ENCODE data around the gene CACNG6.
A peak's percentile ranks its signal among the peaks of the same experiment; 100 is the strongest.

Gene CACNG6

GRCh38 chr19:54029301-54029700 lies 37.9 kb downstream of the CACNG6 start:
- H3K4me2 ChIP-seq (ENCODE audit: low read length) = no peak overlapping the region
- no peak overlapping the region for H3K23ac ChIP-seq (ENCODE audit: low read length)
- no peak overlapping the region for H3K18ac ChIP-seq (ENCODE audit: low read length)
- no peak overlapping the region for H4K12ac ChIP-seq (ENCODE audit: low read depth, low read length)
- H3K14ac ChIP-seq (ENCODE audit: low read length) = no peak overlapping the region
- no peak overlapping the region for H2BK5ac ChIP-seq (ENCODE audit: low read depth, low read length, poor library complexity)
- no peak overlapping the region for H3K4ac ChIP-seq (ENCODE audit: low read depth, low read length)
- DNase-seq = no peak
- no peak overlapping the region for H4K91ac ChIP-seq (ENCODE audit: low read depth, low read length)
- no peaks in the 10 kb centered on the region for H3K27me3 ChIP-seq (ENCODE audit: insufficient read depth, low read length)
- H3K27ac ChIP-seq (ENCODE audit: low read depth, low read length) = no peak overlapping the region
- WGBS (ENCODE audit: extremely low coverage, insufficient coverage, insufficient read length) = no CpG with 5 or more reads among the region's 3 CpGs
- H2AK5ac ChIP-seq (ENCODE audit: low read length) = no peak overlapping the region
- H2BK12ac ChIP-seq (ENCODE audit: low read length) = no peak overlapping the region
- no peaks in the 10 kb centered on the region for H3K9me3 ChIP-seq (ENCODE audit: insufficient read depth, low read depth, low read length)
- no peaks in the 10 kb centered on the region for H3K79me1 ChIP-seq (ENCODE audit: low read length)
- no peaks in the 10 kb centered on the region for H3K4me1 ChIP-seq (ENCODE audit: control insufficient read depth in 1 of 2, insufficient read depth in 2 of 2, low read length in 2 of 2)
- H4K8ac ChIP-seq (ENCODE audit: low read depth, low read length) = no peak overlapping the region
- H3K79me2 ChIP-seq (ENCODE audit: control insufficient read depth, insufficient read depth, low read length, poor library complexity) = no peaks in the 10 kb centered on the region
- H3K9ac ChIP-seq (ENCODE audit: low read length) = no peak overlapping the region
- no peak overlapping the region for H2AFZ ChIP-seq (ENCODE audit: insufficient read depth, low read length, poor library complexity)
- H3K36me3 ChIP-seq (ENCODE audit: control insufficient read depth in 1 of 2, insufficient read depth in 2 of 2, low read length in 2 of 2) = no peaks in the 10 kb centered on the region
- no peak overlapping the region for H2BK120ac ChIP-seq (ENCODE audit: insufficient read depth, low read length, poor library complexity)
- no peak overlapping the region for H3K4me3 ChIP-seq (ENCODE audit: low read depth, low read length)

- Histone ChIP-seq H4K12ac (ENCODE audit: low read depth, low read length) (no peak overlapping the region), H4K91ac (ENCODE audit: low read depth, low read length) (no peak overlapping the region), H3K36me3 (ENCODE audit: control insufficient read depth in 1 of 2, insufficient read depth in 2 of 2, low read length in 2 of 2) (no peaks in the 10 kb centered on the region), H3K27me3 (ENCODE audit: insufficient read depth, low read length) (no peaks in the 10 kb centered on the region), H3K4me3 (ENCODE audit: low read depth, low read length) (no peak overlapping the region), H3K9ac (ENCODE audit: low read length) (no peak overlapping the region), H3K9me3 (ENCODE audit: insufficient read depth, low read depth, low read length) (no peaks in the 10 kb centered on the region), H3K18ac (ENCODE audit: low read length) (no peak overlapping the region), H2BK12ac (ENCODE audit: low read length) (no peak overlapping the region), H3K79me1 (ENCODE audit: low read length) (no peaks in the 10 kb centered on the region), H3K79me2 (ENCODE audit: control insufficient read depth, insufficient read depth, low read length, poor library complexity) (no peaks in the 10 kb centered on the region), H2BK120ac (ENCODE audit: insufficient read depth, low read length, poor library complexity) (no peak overlapping the region), H2AK5ac (ENCODE audit: low read length) (no peak overlapping the region), H3K4me2 (ENCODE audit: low read length) (no peak overlapping the region), H2BK5ac (ENCODE audit: low read depth, low read length, poor library complexity) (no peak overlapping the region), H4K8ac (ENCODE audit: low read depth, low read length) (no peak overlapping the region), H3K23ac (ENCODE audit: low read length) (no peak overlapping the region), H3K4me1 (ENCODE audit: control insufficient read depth in 1 of 2, insufficient read depth in 2 of 2, low read length in 2 of 2) (no peaks in the 10 kb centered on the region), H3K14ac (ENCODE audit: low read length) (no peak overlapping the region), H3K4ac (ENCODE audit: low read depth, low read length) (no peak overlapping the region), H3K27ac (ENCODE audit: low read depth, low read length) (no peak overlapping the region), H2AFZ (ENCODE audit: insufficient read depth, low read length, poor library complexity) (no peak overlapping the region)
- no CpG with 5 or more reads among the region's 9 CpGs for WGBS (ENCODE audit: extremely low coverage, insufficient coverage, insufficient read length)
- peak; percentile 61 to 84 for DNase-seq
These were observed 38.6 kb downstream of the CACNG6 start for GRCh38 chr19:54029930-54030490.

- Histone ChIP-seq H3K4me2 (ENCODE audit: low read length) (no peak overlapping the region), H3K18ac (ENCODE audit: low read length) (no peak overlapping the region), H3K9ac (ENCODE audit: low read length) (no peak overlapping the region), H2AK5ac (ENCODE audit: low read length) (no peak overlapping the region), H2AFZ (ENCODE audit: insufficient read depth, low read length, poor library complexity) (no peak overlapping the region), H3K79me2 (ENCODE audit: control insufficient read depth, insufficient read depth, low read length, poor library complexity) (no peaks in the 10 kb centered on the region), H3K27ac (ENCODE audit: low read depth, low read length) (no peak overlapping the region), H3K36me3 (ENCODE audit: control insufficient read depth in 1 of 2, insufficient read depth in 2 of 2, low read length in 2 of 2) (no peaks in the 10 kb centered on the region), H3K23ac (ENCODE audit: low read length) (no peak overlapping the region), H3K4ac (ENCODE audit: low read depth, low read length) (no peak overlapping the region), H4K91ac (ENCODE audit: low read depth, low read length) (no peak overlapping the region), H4K12ac (ENCODE audit: low read depth, low read length) (no peak overlapping the region), H2BK5ac (ENCODE audit: low read depth, low read length, poor library complexity) (no peak overlapping the region), H2BK120ac (ENCODE audit: insufficient read depth, low read length, poor library complexity) (no peak overlapping the region), H3K79me1 (ENCODE audit: low read length) (no peaks in the 10 kb centered on the region), H3K14ac (ENCODE audit: low read length) (no peak overlapping the region), H3K4me1 (ENCODE audit: control insufficient read depth in 1 of 2, insufficient read depth in 2 of 2, low read length in 2 of 2) (peaks cover 0 to 2% of the 10 kb centered on the region in 2 experiments), H3K27me3 (ENCODE audit: insufficient read depth, low read length) (no peaks in the 10 kb centered on the region), H3K4me3 (ENCODE audit: low read depth, low read length) (no peak overlapping the region), H2BK12ac (ENCODE audit: low read length) (no peak overlapping the region), H4K8ac (ENCODE audit: low read depth, low read length) (no peak overlapping the region), H3K9me3 (ENCODE audit: insufficient read depth, low read depth, low read length) (no peaks in the 10 kb centered on the region)
- WGBS (ENCODE audit: extremely low coverage, insufficient coverage, insufficient read length) = no CpG with 5 or more reads among the region's 13 CpGs
- no peak for DNase-seq
These were observed 39.6 kb downstream of the CACNG6 start for GRCh38 chr19:54030895-54031586.

GRCh38 chr19:54035215-54036178 lies 44.1 kb downstream of the CACNG6 start:
- H3K4me3 ChIP-seq (ENCODE audit: low read depth, low read length) = no peak overlapping the region
- H3K9me3 ChIP-seq (ENCODE audit: insufficient read depth, low read depth, low read length) = no peaks in the 10 kb centered on the region
- no peak overlapping the region for H3K27ac ChIP-seq (ENCODE audit: low read depth, low read length)
- no peak overlapping the region for H2BK120ac ChIP-seq (ENCODE audit: insufficient read depth, low read length, poor library complexity)
- no peaks in the 10 kb centered on the region for H3K36me3 ChIP-seq (ENCODE audit: control insufficient read depth in 1 of 2, insufficient read depth in 2 of 2, low read length in 2 of 2)
- no peak overlapping the region for H3K4ac ChIP-seq (ENCODE audit: low read depth, low read length)
- no peaks in the 10 kb centered on the region for H3K79me1 ChIP-seq (ENCODE audit: low read length)
- no CpG with 5 or more reads among the region's 4 CpGs for WGBS (ENCODE audit: extremely low coverage, insufficient coverage, insufficient read length)
- no peak overlapping the region for H4K12ac ChIP-seq (ENCODE audit: low read depth, low read length)
- peak; percentile 36 to 52 for DNase-seq
- H3K79me2 ChIP-seq (ENCODE audit: control insufficient read depth, insufficient read depth, low read length, poor library complexity) = no peaks in the 10 kb centered on the region
- no peak overlapping the region for H3K14ac ChIP-seq (ENCODE audit: low read length)
- no peaks in the 10 kb centered on the region for H3K27me3 ChIP-seq (ENCODE audit: insufficient read depth, low read length)
- no peak overlapping the region for H4K8ac ChIP-seq (ENCODE audit: low read depth, low read length)
- no peak overlapping the region for H2AK5ac ChIP-seq (ENCODE audit: low read length)
- H3K4me1 ChIP-seq (ENCODE audit: control insufficient read depth in 1 of 2, insufficient read depth in 2 of 2, low read length in 2 of 2) = peaks cover 0 to 2% of the 10 kb centered on the region in 2 experiments
- H2BK5ac ChIP-seq (ENCODE audit: low read depth, low read length, poor library complexity) = no peak overlapping the region
- H3K4me2 ChIP-seq (ENCODE audit: low read length) = no peak overlapping the region
- H2BK12ac ChIP-seq (ENCODE audit: low read length) = no peak overlapping the region
- H3K23ac ChIP-seq (ENCODE audit: low read length) = no peak overlapping the region
- H2AFZ ChIP-seq (ENCODE audit: insufficient read depth, low read length, poor library complexity) = no peak overlapping the region
- H4K91ac ChIP-seq (ENCODE audit: low read depth, low read length) = no peak overlapping the region
- no peak overlapping the region for H3K18ac ChIP-seq (ENCODE audit: low read length)
- H3K9ac ChIP-seq (ENCODE audit: low read length) = no peak overlapping the region

Data from trophoblast cell (in vitro differentiated cells and primary cell).